OCI-LY1 (cell line): ENCODE data around the gene KRT1.

ENCODE experiments used
- EZH2 ChIP-seq: fragments of 200-600 bp; sonication (generic), shearing (Covaris generic); IDR thresholded peaks from 2 replicates; pipeline ENCODE4 v1.8.0; 2017; ENCODE audit warnings: borderline replicate concordance, mixed run types, mild to moderate bottlenecking, antibody characterized with exemption, low read length, moderate library complexity, mixed read lengths
- TF ChIP-seq, protein P1 (sequence below): fragments of 200-600 bp; sonication (generic), shearing (Covaris generic); IDR thresholded peaks from 2 replicates; pipeline ENCODE4 v1.5.1; 2017; ENCODE audit warnings: mild to moderate bottlenecking, antibody characterized with exemption, low read length, moderate library complexity, mixed read lengths

DNA sequence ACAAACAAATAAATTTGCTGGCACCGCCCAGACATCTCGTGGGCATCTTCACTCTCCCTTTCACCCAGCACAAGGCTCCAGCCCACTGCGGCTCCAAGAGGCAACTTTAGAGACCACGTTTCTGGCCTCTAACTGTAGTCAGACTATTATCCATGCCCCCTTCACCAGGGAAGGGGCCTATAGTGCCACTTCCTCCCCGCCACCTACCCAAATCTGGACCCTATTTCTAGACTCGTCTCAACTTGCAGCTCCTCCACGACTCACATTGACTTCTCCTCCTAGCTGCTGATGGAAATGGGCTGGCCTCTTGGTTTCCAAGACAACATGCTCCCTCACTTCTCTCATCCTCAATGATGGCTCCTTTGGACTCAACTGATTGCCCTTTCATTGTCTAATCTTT is 12.3 kb downstream of the KRT1 start:
- TF ChIP-seq, protein P1, sequence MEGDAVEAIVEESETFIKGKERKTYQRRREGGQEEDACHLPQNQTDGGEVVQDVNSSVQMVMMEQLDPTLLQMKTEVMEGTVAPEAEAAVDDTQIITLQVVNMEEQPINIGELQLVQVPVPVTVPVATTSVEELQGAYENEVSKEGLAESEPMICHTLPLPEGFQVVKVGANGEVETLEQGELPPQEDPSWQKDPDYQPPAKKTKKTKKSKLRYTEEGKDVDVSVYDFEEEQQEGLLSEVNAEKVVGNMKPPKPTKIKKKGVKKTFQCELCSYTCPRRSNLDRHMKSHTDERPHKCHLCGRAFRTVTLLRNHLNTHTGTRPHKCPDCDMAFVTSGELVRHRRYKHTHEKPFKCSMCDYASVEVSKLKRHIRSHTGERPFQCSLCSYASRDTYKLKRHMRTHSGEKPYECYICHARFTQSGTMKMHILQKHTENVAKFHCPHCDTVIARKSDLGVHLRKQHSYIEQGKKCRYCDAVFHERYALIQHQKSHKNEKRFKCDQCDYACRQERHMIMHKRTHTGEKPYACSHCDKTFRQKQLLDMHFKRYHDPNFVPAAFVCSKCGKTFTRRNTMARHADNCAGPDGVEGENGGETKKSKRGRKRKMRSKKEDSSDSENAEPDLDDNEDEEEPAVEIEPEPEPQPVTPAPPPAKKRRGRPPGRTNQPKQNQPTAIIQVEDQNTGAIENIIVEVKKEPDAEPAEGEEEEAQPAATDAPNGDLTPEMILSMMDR, result no peak
- TF ChIP-seq EZH2, result no peak
